ENCODE data around the gene ACVR1.
A peak's percentile ranks its signal among the peaks of the same experiment; 100 is the strongest.

ACVR1 gene

GRCh38 chr2:157783245-157783644, 92.9 kb downstream of the ACVR1 start:
- no peak overlapping the region for H3K4me3 ChIP-seq (ENCODE audit: low read depth, low read length)
- no peak for TF ChIP-seq CTCF (IDR thresholded peaks at IDR 0.05; ENCODE audit: control insufficient read depth, extremely low read depth, insufficient read depth)
- no peak for DNase-seq (ENCODE audit: low read depth)

- no peak for DNase-seq (ENCODE audit: low read depth)
- TF ChIP-seq CTCF (IDR thresholded peaks at IDR 0.05; ENCODE audit: control insufficient read depth, extremely low read depth, insufficient read depth): no peak
- no peak overlapping the region for H3K4me3 ChIP-seq (ENCODE audit: low read depth, low read length)
Observed at GRCh38 chr2:157782057-157782845, 93.9 kb downstream of the ACVR1 start.

- no peak for DNase-seq (ENCODE audit: low read depth)
- no peak overlapping the region for H3K4me3 ChIP-seq (ENCODE audit: low read depth, low read length)
- TF ChIP-seq CTCF (IDR thresholded peaks at IDR 0.05; ENCODE audit: control insufficient read depth, extremely low read depth, insufficient read depth): no peak
Observed at GRCh38 chr2:157780211-157780610, 95.9 kb downstream of the ACVR1 start.

DNA sequence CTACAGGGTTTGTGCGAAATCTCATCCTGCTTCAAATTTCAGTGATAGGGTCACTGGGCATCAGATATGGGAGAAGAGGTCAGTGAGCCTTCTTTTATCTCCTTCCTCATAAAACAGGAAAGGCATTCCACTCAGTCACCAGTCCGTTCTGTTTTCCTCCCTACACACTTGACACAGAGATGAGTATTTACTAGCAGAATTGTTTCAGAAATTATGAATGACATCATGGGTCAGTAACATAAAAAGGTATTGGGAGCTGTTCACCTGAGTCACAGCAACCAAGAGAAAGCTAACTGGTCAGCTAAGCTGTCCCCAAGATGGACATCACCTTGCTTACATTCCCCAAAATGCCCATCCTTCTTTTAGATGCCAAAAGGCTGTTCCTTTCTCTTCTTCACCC, 96.3 kb downstream of the ACVR1 start:
- DNase-seq (ENCODE audit: low read depth): no peak

DNA sequence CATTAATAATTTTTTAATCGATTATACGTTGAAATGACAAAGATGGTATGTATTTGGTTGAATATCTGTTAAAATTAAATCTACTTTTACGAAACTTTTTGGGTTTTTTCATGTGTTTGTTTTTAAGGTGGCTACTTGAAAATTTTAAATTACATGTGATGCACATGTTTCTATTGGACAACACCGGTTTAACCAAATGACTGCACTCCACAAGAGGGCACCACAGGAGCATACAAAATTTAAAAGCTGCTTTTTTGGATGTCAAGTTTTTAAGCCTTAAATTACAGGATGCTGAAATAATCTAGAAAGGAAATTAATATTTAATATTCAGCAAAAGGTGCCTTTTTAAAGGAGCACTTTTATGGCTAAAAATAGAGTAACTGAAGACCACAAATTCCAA, 98.7 kb downstream of the ACVR1 start:
- H3K4me3 ChIP-seq (ENCODE audit: low read depth, low read length): no peak overlapping the region
- DNase-seq (ENCODE audit: low read depth): no peak
- peak; percentile 59 for TF ChIP-seq CTCF (IDR thresholded peaks at IDR 0.05; ENCODE audit: control insufficient read depth, extremely low read depth, insufficient read depth)

More for the DNA sequence above, 96.3 kb downstream of the ACVR1 start:
- H3K4me3 ChIP-seq (ENCODE audit: low read depth, low read length): no peak overlapping the region
- TF ChIP-seq CTCF (IDR thresholded peaks at IDR 0.05; ENCODE audit: control insufficient read depth, extremely low read depth, insufficient read depth): no peak

DNA sequence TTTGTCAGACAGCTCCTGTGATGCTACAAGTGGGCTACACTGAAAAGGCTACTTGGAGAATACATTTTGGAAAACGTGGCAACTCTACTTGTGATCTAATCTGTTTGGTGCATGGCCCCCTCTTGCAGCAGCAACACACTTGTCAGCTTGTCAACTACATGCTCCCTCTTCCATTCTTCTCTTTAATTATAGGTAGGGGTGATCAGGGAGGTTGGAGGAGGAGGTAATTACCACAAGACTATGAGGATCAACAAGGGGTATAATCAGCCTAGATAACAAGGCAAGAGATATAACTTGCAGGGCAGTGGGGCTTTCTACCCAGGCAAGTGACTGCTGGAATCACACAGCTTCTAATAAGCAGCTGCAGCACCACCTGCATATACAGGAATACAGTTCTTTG, 104.9 kb downstream of the ACVR1 start:
- H3K4me3 ChIP-seq (ENCODE audit: low read depth, low read length): no peak overlapping the region
- TF ChIP-seq CTCF (IDR thresholded peaks at IDR 0.05; ENCODE audit: control insufficient read depth, extremely low read depth, insufficient read depth): no peak
- DNase-seq (ENCODE audit: low read depth): no peak

- TF ChIP-seq CTCF (IDR thresholded peaks at IDR 0.05; ENCODE audit: control insufficient read depth, extremely low read depth, insufficient read depth): no peak
- H3K4me3 ChIP-seq (ENCODE audit: low read depth, low read length): no peak overlapping the region
- DNase-seq (ENCODE audit: low read depth): no peak
Observed at GRCh38 chr2:157769856-157770255, 106.3 kb downstream of the ACVR1 start.

All from LNCaP clone FGC (cell line).